ENCODE results near the gene SLC37A3. TPM values are rescaled to one million over a fixed set of nuclear protein-coding genes. Genes with fewer than 3 reads are reported as not detected.
A peak's percentile ranks its signal among the peaks of the same experiment; 100 is the strongest.

Gene SLC37A3
- total and polyA plus RNA-seq, 7 donors = 5.3 to 9.1 (median 7.5) TPM

- H3K36me3 ChIP-seq (ENCODE audit: insufficient read depth in 1 of 2, low read depth in 1 of 2) = peaks cover 0 to 56% of the 10 kb centered on the region in 2 donors
- no peak overlapping the region for H3K4me3 ChIP-seq
- DNase-seq (no peak), ATAC-seq (no peak)
- 84 to 88% (median 85%) methylated on average over 10 of the region's 10 CpGs for WGBS, 3 donors
- no peak overlapping the region for H3K27ac ChIP-seq
- H3K27me3 ChIP-seq (ENCODE audit: insufficient read depth in 3 of 3, low read length in 2 of 3) = no peaks in the 10 kb centered on the region
- intact Hi-C loops (cut with DNase I) = no loop called here
- no peak for TF ChIP-seq CTCF (IDR thresholded peaks at IDR 0.05)
- H3K4me1 ChIP-seq = no peaks in the 10 kb centered on the region
- H3K9me3 ChIP-seq = no peaks in the 10 kb centered on the region
Measured at GRCh38 chr7:140358412-140359051, 39.8 kb downstream of the SLC37A3 start.

- 91 to 95% (median 92%) methylated on average over 3 of the region's 3 CpGs for WGBS, 3 donors
- Histone ChIP-seq H3K27ac (no peak overlapping the region), H3K4me1 (no peaks in the 10 kb centered on the region), H3K9me3 (no peaks in the 10 kb centered on the region), H3K4me3 (no peak overlapping the region), H3K36me3 (ENCODE audit: insufficient read depth in 1 of 2, low read depth in 1 of 2) (peaks cover 0 to 61% of the 10 kb centered on the region in 2 donors), H3K27me3 (ENCODE audit: insufficient read depth in 3 of 3, low read length in 2 of 3) (no peaks in the 10 kb centered on the region)
- intact Hi-C loops (cut with DNase I) = no loop called here
- DNase-seq (no peak), ATAC-seq (no peak)
- TF ChIP-seq CTCF (IDR thresholded peaks at IDR 0.05) = no peak
Measured at GRCh38 chr7:140358024-140358411, 40.3 kb downstream of the SLC37A3 start.

- ATAC-seq (no peak), DNase-seq (no peak)
- Histone ChIP-seq H3K4me3 (no peak overlapping the region), H3K4me1 (no peaks in the 10 kb centered on the region), H3K9me3 (no peaks in the 10 kb centered on the region), H3K27me3 (ENCODE audit: insufficient read depth in 3 of 3, low read length in 2 of 3) (no peaks in the 10 kb centered on the region), H3K36me3 (ENCODE audit: insufficient read depth in 1 of 2, low read depth in 1 of 2) (peaks cover 0 to 92% of the 10 kb centered on the region in 2 donors), H3K27ac (peak overlapping the region; percentile 32)
- intact Hi-C loops (cut with DNase I) = no loop called here
- TF ChIP-seq CTCF (IDR thresholded peaks at IDR 0.05) = no peak
- 84 to 86% (median 85%) methylated on average over 5 of the region's 5 CpGs for WGBS, 3 donors
Measured at GRCh38 chr7:140350056-140350455, 48.3 kb downstream of the SLC37A3 start.

DNA sequence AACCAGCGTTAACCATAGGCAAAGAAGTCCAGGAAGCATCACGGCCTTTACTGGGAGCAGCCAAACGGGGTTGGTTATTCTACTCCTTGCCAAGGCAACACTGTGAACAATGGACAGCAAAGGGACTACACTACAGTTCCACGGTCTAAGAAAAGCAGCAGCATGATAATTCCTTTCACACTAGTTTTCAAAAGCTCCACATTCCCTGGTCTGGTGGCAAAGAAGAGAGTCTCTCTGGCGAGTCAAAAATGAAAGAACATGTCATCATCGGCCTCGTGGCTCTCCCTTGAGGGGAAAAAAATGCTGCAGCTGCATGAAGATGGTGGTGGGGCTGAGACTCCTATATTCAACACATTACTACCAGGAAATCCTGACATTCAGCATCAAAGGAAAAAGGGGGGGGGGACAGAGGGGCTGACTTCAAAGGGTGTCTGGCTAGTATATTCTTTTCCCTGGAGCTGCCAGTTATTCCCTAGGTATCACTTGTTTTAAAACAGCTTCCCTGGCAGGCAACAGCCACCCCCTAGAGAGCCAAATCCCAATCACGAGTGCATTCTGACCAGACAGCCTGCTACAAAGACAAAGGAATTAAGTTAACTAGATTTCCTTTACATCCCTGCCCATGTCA lies 49.1 kb downstream of the SLC37A3 start:
- Histone ChIP-seq H3K9me3 (no peaks in the 10 kb centered on the region), H3K4me3 (no peak overlapping the region), H3K27ac (peak overlapping the region; percentile 32), H3K4me1 (no peaks in the 10 kb centered on the region), H3K27me3 (ENCODE audit: insufficient read depth in 3 of 3, low read length in 2 of 3) (no peaks in the 10 kb centered on the region), H3K36me3 (ENCODE audit: insufficient read depth in 1 of 2, low read depth in 1 of 2) (peaks cover 0 to 92% of the 10 kb centered on the region in 2 donors)
- TF ChIP-seq CTCF (IDR thresholded peaks at IDR 0.05) = no peak
- 28 to 36% (median 35%) methylated on average over 8 of the region's 8 CpGs for WGBS, 3 donors
- intact Hi-C loops (cut with DNase I) = no loop called here
- DNase-seq (no peak), ATAC-seq (no peak)
